GM18861 (cell line): Measurements from ENCODE around the gene SPECC1.
"Not testable (repeated sequence)": the region's sequence is repeated elsewhere in the genome, so short reads cannot be mapped to it uniquely, and the experiment has no call there.

Experiments used
- ATAC-seq: cut with Tn5 transposase; IDR thresholded peaks from one replicate; pipeline ENCODE4 v1.9.1; 2021; ENCODE audit not compliant: unreplicated experiment

The SPECC1 gene

GRCh38 chr17:20203761-20204263, 194.7 kb downstream of the SPECC1 start:
- no peak for ATAC-seq

GRCh38 chr17:20205609-20206008, 196.4 kb downstream of the SPECC1 start:
- ATAC-seq = no peak

DNA sequence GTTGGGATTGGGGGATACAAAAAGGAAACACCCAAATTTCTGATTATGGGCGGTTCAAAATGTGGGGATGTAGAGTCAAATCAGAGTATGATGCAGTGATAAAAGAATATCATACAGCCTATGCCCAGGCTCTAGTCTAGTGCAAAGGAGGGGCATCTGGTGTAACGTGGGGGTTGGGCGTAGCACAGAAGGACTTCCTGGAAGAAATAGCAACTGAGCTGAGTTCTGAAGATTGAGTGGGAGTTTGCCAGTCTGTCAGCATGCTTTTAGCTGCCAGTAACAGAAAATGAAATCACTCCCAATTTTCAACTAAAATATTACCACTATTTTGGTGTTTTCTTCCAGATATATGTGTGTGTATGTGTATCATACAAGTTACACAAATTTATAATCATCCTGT, 196.9 kb downstream of the SPECC1 start:
- ATAC-seq = no peak

DNA sequence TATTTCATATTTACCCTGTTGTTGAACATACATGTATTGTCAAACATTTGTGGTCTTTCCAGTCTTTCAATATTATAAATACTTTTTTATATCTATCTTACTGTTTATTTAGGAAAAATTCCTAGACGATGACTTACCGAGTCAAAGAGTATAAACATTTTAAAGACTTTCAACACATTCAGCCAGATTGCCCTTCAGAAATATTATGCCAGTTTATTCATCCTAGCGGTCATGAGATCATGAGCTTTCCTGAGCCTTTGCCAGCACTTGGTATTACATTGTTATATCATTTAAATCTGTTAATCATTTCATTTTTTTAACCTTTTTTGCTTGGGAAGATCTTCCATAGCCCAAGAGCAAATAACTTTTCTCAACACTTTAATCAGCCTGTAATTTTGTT, 197.4 kb downstream of the SPECC1 start:
- no peak for ATAC-seq

- ATAC-seq = no peak
These were observed 198.3 kb downstream of the SPECC1 start for GRCh38 chr17:20207262-20207985.

DNA sequence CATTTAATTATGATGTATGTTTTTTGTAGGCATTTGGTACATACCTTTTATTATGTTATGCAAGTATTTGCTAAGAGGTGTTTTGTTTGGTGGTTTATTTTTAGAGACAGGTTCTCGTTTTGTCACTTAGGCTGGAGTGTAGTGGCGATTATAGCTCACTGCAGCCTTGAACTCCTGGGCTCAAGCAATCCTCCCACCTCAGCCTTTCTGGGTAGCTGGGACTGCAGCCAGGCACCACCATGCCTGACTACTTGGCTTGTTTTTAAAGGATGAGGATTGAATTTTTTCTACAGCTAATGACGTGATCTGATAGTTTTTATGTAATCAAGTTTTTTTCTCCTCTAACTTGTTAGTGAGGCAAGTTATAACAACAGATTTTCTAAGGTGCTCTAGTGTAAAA, 199.6 kb downstream of the SPECC1 start:
- ATAC-seq = no peak

GRCh38 chr17:20210180-20210579, 201.0 kb downstream of the SPECC1 start:
- no peak for ATAC-seq

- no peak for ATAC-seq
These were observed 201.5 kb downstream of the SPECC1 start for GRCh38 chr17:20210614-20211013.

DNA sequence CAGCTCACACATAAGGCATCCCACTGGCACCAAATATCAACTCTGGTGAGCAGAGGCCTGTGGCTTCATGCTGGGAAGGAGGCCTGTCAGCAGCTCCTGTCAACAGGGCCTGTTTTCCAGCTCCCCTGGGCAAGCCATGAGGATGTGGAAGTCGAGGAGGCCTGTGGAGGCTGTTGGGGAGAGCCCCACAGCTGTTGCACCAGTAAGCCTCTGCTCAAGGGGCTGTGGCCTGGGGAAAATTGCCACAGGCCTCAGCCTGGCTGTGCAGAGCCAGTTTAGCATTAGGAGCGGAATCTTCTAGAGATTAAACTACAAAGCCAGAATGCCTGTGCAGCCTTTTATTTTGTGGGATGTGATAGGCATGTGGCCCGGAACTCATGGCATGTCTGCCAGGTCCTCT, 202.1 kb downstream of the SPECC1 start:
- no peak for ATAC-seq

- no peak for ATAC-seq
These were observed 204.3 kb downstream of the SPECC1 start for GRCh38 chr17:20213449-20213848.

DNA sequence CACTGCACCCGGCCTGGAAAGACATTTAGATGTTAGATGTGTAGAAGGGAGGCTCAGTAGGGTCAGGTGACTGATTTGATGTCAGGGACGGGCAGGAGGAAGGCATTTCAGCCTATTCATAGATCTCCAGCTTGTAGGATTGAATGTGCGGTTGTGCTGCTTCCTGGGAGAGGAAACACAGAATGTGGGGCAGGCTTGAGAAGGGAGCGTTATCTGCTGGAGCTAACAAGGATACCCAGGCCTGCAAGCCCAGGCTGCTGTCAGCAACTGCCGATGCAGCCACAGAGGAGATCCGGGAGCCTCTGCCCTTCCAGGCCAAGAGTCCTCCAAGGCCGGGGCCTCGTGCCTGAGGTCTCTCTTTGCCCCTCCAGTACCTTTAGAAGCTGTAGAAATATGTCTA, 205.6 kb downstream of the SPECC1 start:
- ATAC-seq = no peak

DNA sequence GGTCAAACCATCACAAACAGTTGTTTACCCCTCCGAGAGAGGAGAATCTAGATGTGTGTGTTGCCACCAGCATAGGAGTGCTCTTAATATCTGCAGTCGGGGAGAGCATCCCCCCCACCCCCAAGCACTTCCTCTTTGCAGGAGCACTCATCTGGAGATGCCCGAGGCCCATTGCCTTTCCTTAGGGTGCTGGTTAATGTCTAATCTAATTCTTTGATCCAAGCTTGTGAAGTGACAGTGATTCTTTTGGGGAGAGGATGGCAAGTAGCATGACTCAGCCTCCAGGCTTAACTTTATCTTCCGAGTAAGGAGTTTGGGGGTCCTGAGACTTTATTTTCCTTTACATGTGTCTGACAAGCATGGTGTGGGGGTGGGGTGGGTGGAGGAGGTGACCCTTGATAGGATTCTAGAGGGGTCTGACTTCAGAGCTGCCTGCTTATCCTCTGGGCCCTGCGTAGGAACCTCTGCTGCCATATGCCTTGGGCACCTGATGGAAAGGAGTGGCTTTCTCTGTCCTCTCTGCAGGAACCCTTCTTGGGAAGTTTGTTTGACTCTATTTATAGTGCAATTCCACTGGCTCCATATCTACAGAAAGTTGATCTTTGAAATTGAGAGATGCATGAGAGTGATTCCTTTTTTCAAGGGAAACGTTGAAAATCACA, 207.1 kb downstream of the SPECC1 start:
- ATAC-seq = no peak

GRCh38 chr17:20216853-20217252, 207.7 kb downstream of the SPECC1 start:
- no peak for ATAC-seq

GRCh38 chr17:20217677-20218076, 208.5 kb downstream of the SPECC1 start:
- ATAC-seq = no peak

- ATAC-seq = no peak
These were observed 209.1 kb downstream of the SPECC1 start for GRCh38 chr17:20218272-20218671.

GRCh38 chr17:20223808-20224328, 214.7 kb downstream of the SPECC1 start:
- ATAC-seq = no peak

DNA sequence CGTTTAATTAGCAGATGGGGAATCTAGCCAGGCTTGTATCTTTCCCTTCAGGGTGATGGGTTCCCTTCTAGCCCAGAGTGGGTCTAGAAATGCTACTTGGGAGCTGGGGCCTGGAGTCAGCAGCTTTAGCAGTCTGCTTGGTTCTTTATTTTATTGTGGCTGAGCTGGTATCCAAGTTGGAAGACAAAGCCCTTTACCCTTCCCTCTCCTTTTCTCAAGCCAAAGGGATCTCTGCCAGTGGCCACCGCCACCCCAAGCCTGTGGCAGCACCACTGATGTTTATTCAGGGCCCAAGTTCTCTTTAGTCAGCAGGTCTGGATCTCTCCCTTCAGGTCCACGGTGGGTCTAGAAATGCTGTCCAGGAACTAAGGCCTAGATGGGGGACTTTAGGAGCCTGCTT, 215.2 kb downstream of the SPECC1 start:
- ATAC-seq = no peak

GRCh38 chr17:20225162-20226115, 216.3 kb downstream of the SPECC1 start:
- no peak for ATAC-seq

DNA sequence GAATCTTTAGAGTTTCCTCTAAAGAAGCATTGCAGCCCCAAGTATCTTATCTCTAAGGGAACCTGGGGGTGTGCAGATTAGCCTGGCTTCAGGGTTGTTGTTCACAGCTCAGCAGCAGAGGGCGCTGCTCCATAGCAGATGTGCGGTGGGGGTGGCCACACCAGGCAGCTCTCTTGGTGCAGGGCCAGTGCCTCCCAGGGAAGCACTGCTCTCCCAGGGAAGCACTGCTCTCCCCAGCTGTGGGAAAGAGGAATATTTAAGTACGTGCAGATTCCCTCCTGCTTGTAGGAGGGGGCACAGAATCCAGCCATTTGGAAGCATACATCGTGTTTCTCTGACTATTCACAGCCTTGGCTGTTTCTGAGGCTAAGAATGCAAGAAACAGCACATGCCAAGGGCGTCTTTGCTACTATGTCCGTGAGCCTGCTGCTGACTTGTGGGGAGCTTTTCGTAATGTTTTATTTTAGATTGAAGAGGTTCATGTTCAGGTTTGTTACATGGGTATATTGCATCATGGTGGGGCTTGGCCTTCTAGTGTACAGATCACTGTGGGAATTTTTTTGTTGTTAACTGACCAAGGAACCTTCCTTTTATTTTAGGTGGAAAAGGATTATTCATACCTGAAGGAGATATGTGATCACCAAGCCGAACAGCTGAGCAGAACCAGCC, 217.8 kb downstream of the SPECC1 start:
- peak; percentile 57 for ATAC-seq

GRCh38 chr17:20227720-20228370, 218.7 kb downstream of the SPECC1 start:
- ATAC-seq = not testable (repeated sequence)
